Activated T-helper 2 cell treated with anti-CD3 and anti-CD28 coated beads, Interferon-gamma antibody, Interleukin-2, Interleukin-4, amounts not matched to agents 10 μg/mL and 5 μg/mL and 100 μg/mL, durations not matched to agents 14 hours and 24 hours and 36 hours (primary cell): ENCODE results near the gene FMNL2. TPM values are rescaled to one million over a fixed set of nuclear protein-coding genes. Genes with fewer than 3 reads are reported as not detected.

Experiments
- DNase-seq: peaks from one replicate; pipeline ENCODE4 v3.0.0; 2021; ENCODE audit warnings: low spot score
- H3K27ac Mint-ChIP-seq: one replicate; pipeline ENCODE4 v1.8.0; 2021; ENCODE audit warnings: mixed read lengths
- H3K27me3 Mint-ChIP-seq: one replicate; pipeline ENCODE4 v1.8.0; 2021; ENCODE audit warnings: low read depth, mixed read lengths
- H3K36me3 Mint-ChIP-seq: one replicate; pipeline ENCODE4 v1.8.0; 2021; ENCODE audit warnings: low read depth, mixed read lengths
- H3K4me1 Mint-ChIP-seq: one replicate; pipeline ENCODE4 v1.8.0; 2021; ENCODE audit warnings: low read depth, mixed read lengths
- H3K4me3 Mint-ChIP-seq: one replicate; pipeline ENCODE4 v1.8.0; 2021; ENCODE audit warnings: low read depth, mild to moderate bottlenecking, moderate library complexity, mixed read lengths
- H3K9me3 Mint-ChIP-seq: one replicate; pipeline ENCODE4 v1.8.0; 2021; ENCODE audit warnings: mixed read lengths
- intact Hi-C: fragments of 100-400 bp; cut with micrococcal nuclease; formaldehyde crosslinking; loops from one replicate; pipeline ENCODE4 v1.15.1; 2023
- total RNA-seq: library from RNA; stranded (reverse); gene quantifications from 2 replicates; pipeline ENCODE4 v1.2.3, GENCODE V29; 2022

The FMNL2 gene
- total RNA-seq, 1 donor from 2014 or later, result 14.0 TPM

DNA sequence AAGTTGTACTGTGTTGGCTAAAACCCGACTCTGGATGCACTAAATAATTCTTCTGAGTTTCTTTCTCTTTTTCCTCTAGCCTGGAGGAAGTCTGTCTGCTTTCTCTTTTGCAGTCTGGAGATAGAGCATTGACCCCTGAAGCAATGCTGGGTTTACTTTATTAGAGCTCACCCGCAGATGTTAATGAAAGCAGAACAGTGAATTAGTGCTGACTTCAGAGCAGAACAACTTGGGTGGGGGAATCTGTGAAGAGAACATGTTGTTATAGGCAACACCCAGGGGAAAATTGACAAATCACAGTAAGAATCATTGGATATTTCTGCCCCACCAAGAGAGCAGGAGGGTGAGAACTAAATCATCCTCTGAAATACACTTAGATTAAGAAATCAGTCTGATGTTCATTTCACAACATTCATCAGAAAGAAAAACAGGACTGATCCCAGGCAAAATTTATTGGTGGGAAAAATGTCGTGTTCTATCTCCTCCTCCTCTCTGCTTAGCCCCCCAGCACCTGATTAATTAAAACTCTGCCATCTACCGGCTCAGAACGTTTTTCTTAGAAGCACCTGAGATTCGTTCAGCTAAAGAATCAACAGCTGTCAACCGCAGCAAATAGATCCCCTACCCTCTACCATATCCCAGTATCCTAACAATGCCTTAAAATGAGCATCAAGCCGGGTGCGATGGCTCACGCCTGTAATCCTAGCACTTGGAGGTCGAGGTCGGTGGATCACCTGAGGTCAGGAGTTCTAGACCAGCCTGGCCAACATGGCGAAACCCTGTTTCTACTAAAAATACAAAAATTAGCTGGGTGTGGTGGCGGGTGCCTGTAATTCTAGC is 165.1 kb downstream of the FMNL2 start:
- Mint-ChIP-seq H3K36me3 (peaks cover 3% of the 10 kb centered on the region), H3K4me1 (peaks cover 16% of the 10 kb centered on the region), H3K27ac (no peak overlapping the region), H3K27me3 (peaks cover 3% of the 10 kb centered on the region), H3K9me3 (no peaks in the 10 kb centered on the region), H3K4me3 (no peak overlapping the region)
- intact Hi-C loops, result no loop called here
- no peak for DNase-seq

DNA sequence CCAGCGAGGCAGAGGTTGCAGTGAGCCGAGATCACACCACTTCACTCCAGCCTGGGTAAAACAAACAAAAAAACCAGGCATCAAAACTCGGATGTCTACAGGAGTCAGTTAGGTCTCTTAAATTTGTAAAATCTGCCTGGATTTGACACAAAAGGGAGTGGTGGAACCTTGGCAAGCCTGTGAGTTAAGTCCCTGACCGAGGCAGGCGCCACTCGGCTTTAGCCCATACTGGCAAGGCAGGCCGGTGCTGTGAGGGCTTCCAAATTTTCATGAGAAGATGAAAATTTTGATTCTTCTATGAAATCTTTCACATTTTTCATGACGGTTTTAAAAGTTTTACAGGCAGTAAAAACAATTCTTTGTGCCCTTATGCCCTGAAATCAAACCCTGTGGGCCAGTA is 165.8 kb downstream of the FMNL2 start:
- Mint-ChIP-seq H3K9me3 (no peaks in the 10 kb centered on the region), H3K4me3 (no peak overlapping the region), H3K27ac (no peak overlapping the region), H3K36me3 (peaks cover 3% of the 10 kb centered on the region), H3K4me1 (peaks cover 16% of the 10 kb centered on the region), H3K27me3 (peaks cover 3% of the 10 kb centered on the region)
- DNase-seq, result no peak
- intact Hi-C loops, result no loop called here

DNA sequence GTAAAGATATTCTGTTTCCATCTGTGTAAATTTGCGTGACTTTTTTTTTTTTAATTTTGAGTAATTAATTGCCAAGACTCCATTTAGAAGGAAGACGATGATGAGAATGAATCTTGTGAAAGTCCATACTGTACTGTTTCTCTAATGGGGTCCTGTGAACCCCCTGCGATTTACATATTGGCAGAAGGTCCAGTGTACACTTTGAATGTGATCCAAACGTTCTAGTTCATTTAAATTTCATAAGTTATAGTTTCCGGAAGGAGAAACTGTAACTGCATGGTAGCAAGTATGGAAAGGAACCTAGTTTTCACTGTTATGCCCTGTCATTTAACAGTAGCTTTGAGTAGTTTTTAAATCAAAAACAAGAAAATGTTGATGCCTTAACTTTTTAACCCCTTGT is 166.7 kb downstream of the FMNL2 start:
- intact Hi-C loops, result no loop called here
- no peak for DNase-seq
- H3K27me3 Mint-ChIP-seq, result peaks cover 3% of the 10 kb centered on the region
- no peak overlapping the region for H3K27ac Mint-ChIP-seq
- H3K4me1 Mint-ChIP-seq, result peaks cover 20% of the 10 kb centered on the region
- H3K4me3 Mint-ChIP-seq, result no peak overlapping the region
- no peaks in the 10 kb centered on the region for H3K9me3 Mint-ChIP-seq
- H3K36me3 Mint-ChIP-seq, result peaks cover 3% of the 10 kb centered on the region

DNA sequence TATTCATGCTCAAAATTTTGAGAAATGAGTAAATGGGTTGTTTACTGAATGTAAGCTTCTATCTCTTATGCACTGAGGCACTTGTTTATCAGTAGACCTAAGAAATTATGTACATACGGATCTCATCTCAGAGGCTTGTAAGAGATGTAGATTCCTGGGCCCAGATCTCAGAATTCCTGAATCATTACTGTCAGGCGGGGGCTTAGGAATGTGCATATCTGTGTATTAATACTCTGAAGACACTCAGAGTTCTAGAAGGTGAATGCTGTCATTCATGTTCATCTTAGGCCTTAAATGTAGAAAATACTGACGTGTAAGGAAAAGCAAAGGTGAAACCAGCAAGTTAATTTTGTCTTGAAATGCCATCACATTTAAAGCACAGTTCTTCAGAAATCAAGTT is 169.6 kb downstream of the FMNL2 start:
- H3K27ac Mint-ChIP-seq, result no peak overlapping the region
- DNase-seq, result no peak
- peaks cover 3% of the 10 kb centered on the region for H3K27me3 Mint-ChIP-seq
- peaks cover 3% of the 10 kb centered on the region for H3K36me3 Mint-ChIP-seq
- intact Hi-C loops, result loop anchor here (5.0 kb wide), 2 partner anchors 83 to 312 kb away; no protein-coding TSS in a partner anchor
- no peaks in the 10 kb centered on the region for H3K9me3 Mint-ChIP-seq
- H3K4me1 Mint-ChIP-seq, result peaks cover 27% of the 10 kb centered on the region
- no peak overlapping the region for H3K4me3 Mint-ChIP-seq

DNA sequence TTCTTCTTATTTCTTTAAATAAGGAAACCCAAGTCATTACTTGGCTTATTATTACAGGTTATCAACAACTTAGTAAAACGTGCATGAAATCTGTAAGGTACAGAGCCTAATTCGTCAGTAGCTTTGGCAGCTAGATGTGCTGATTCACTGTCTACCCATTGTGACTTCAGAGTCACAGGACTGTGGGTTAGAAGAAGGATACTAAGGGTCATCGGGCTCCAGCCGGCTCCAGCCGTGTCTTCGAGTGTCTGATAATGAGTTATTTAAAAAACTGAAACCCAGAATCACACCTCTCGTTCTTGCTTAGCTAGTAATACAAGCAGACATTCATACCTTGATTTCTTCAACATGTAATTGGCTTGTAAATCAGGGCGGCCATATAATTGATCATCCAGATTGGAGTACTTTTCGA is 170.5 kb downstream of the FMNL2 start:
- Mint-ChIP-seq H3K27ac (no peak overlapping the region), H3K9me3 (no peaks in the 10 kb centered on the region), H3K27me3 (no peaks in the 10 kb centered on the region), H3K36me3 (peaks cover 3% of the 10 kb centered on the region), H3K4me3 (no peak overlapping the region), H3K4me1 (peaks cover 27% of the 10 kb centered on the region)
- intact Hi-C loops, result loop anchor here (5.0 kb wide), 2 partner anchors 82 to 313 kb away; no protein-coding TSS in a partner anchor
- DNase-seq, result no peak

DNA sequence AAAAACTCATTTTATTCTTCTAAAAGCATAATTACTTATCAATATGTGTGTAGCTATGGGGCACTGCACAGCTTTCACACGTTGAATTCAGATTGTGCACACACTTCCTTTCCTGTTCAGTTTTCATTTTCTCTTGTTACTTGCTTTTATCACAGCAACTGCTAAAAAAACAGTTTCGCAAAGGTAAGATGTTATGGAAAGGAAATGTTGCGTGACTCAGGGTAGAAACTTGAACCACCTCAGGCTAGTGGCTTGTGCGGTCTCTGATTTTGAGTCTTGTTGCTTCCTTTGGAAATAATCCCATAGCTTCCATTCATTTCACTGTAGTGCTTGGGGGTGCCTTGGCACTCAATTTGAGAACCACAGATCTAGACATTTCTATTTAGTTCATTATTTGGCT is 171.9 kb downstream of the FMNL2 start:
- no peaks in the 10 kb centered on the region for H3K9me3 Mint-ChIP-seq
- no peaks in the 10 kb centered on the region for H3K27me3 Mint-ChIP-seq
- peak overlapping the region; percentile 29 for H3K27ac Mint-ChIP-seq
- no peak overlapping the region for H3K4me3 Mint-ChIP-seq
- H3K4me1 Mint-ChIP-seq, result peaks cover 29% of the 10 kb centered on the region
- intact Hi-C loops, result loop anchor here (2.0 to 5.0 kb wide), 5 partner anchors 66 to 315 kb away; no protein-coding TSS in a partner anchor
- peaks cover 3% of the 10 kb centered on the region for H3K36me3 Mint-ChIP-seq
- DNase-seq, result peak; percentile 9

DNA sequence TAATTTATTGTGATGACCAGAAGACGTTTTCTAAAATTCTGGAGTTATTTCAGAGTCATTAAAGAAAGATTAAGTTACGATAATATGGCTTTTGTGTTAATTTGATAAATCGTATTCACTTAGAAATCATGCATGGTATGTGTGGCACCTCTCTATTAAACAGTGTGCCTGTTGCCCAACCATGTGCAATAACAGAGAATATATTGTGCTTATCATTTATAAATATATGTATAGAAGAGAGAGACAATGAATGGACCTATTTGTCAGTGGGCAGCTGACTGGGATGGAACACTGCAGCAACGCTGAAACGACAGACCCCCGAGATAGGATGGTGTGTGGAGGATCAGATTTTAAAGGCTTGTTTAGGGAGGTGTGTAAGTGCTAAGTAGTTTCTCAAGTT is 172.9 kb downstream of the FMNL2 start:
- no peak for DNase-seq
- Mint-ChIP-seq H3K4me3 (no peak overlapping the region), H3K9me3 (no peaks in the 10 kb centered on the region), H3K4me1 (peaks cover 31% of the 10 kb centered on the region), H3K36me3 (peaks cover 3% of the 10 kb centered on the region), H3K27me3 (no peaks in the 10 kb centered on the region), H3K27ac (no peak overlapping the region)
- intact Hi-C loops, result loop anchor here (2.0 to 5.0 kb wide), 5 partner anchors 65 to 316 kb away; no protein-coding TSS in a partner anchor

DNA sequence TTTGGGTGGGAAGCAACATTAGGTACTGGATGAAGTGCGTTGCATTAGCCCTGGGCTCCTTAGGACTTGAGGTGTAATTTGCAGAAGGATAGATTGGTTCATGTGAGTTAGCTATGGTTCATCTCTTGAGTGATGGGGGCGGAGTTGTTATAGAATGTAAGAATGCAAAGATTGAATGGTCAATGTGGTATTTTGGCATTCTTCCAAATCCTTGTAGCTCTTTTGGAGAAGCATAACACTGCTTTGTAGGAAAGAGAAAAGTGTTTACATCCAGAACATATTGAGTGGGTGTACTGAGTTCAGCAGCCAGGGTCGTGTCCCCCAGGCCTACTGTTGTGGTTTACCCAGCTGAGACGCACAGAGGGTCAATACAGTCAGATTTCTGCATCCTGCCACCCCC is 173.5 kb downstream of the FMNL2 start:
- intact Hi-C loops, result loop anchor here (5.0 kb wide), 2 partner anchors 79 to 316 kb away; no protein-coding TSS in a partner anchor

DNA sequence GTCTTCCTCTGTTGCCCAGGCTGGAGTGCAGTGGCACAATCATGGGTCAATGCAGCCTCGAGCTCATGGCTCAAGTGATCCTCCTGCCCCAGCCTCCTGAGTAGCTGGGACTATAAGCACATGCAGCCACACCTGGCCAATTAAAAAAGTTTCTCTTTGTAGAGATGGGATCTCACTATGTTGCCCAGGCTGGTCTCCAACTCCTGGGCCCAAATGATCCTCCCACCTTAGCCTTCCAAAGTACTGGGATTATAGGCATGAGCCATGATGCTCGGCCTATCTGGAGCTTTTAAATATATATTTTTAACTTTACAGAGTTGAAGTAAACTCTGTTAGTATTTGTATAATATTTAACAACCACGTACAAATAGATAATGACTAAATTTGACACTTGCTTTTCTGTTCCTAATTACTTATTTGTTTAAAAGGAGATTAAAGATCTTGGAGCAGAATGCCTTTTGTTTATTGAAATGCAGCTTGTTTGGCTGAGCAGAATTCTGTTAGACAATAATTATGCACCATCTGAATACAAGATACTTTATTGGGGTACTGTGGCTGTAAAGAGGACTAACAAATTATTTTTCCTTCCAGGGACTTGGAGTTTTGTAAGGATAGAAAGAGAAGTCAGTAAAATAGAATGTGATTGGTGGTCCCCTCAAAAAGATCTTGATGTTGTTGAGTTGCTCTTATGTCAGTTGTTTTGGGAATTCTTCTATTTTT is 175.0 kb downstream of the FMNL2 start:
- Mint-ChIP-seq H3K36me3 (peaks cover 3% of the 10 kb centered on the region), H3K27me3 (no peaks in the 10 kb centered on the region)
- intact Hi-C loops, result loop anchor here (5.0 kb wide), 2 partner anchors 77 to 318 kb away; no protein-coding TSS in a partner anchor

More for the DNA sequence above, 173.5 kb downstream of the FMNL2 start:
- no peak overlapping the region for H3K4me3 Mint-ChIP-seq
- H3K4me1 Mint-ChIP-seq, result peaks cover 37% of the 10 kb centered on the region
- no peaks in the 10 kb centered on the region for H3K9me3 Mint-ChIP-seq
- no peaks in the 10 kb centered on the region for H3K27me3 Mint-ChIP-seq
- peaks cover 3% of the 10 kb centered on the region for H3K36me3 Mint-ChIP-seq
- no peak for DNase-seq
- H3K27ac Mint-ChIP-seq, result no peak overlapping the region

DNA sequence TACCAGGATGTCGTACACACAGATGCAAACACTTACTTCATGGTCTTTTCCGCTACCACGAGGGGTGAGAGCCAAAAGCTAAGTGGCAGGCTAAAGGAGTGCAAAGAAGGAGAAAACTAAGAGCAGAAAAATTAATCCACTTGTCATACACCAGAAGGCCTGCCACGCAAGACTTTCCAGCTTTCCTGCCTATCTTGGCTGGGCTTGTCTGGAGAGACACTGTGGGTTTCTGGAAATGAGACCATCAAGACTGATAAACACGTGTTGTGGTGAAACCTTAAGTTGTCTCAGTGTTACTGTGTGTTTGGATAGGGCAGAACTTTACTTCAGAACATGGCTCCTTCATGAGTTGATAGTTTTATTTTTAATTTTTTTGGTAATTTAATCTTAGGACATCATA is 175.6 kb downstream of the FMNL2 start:
- Mint-ChIP-seq H3K9me3 (no peaks in the 10 kb centered on the region), H3K27me3 (peaks cover 1% of the 10 kb centered on the region), H3K27ac (no peak overlapping the region), H3K4me3 (no peak overlapping the region), H3K36me3 (peaks cover 3% of the 10 kb centered on the region), H3K4me1 (peaks cover 38% of the 10 kb centered on the region)
- intact Hi-C loops, result no loop called here
- DNase-seq, result no peak

More for the DNA sequence above, 175.0 kb downstream of the FMNL2 start:
- no peak overlapping the region for H3K4me3 Mint-ChIP-seq
- H3K27ac Mint-ChIP-seq, result no peak overlapping the region
- peaks cover 40% of the 10 kb centered on the region for H3K4me1 Mint-ChIP-seq
- no peak for DNase-seq
- H3K9me3 Mint-ChIP-seq, result no peaks in the 10 kb centered on the region

DNA sequence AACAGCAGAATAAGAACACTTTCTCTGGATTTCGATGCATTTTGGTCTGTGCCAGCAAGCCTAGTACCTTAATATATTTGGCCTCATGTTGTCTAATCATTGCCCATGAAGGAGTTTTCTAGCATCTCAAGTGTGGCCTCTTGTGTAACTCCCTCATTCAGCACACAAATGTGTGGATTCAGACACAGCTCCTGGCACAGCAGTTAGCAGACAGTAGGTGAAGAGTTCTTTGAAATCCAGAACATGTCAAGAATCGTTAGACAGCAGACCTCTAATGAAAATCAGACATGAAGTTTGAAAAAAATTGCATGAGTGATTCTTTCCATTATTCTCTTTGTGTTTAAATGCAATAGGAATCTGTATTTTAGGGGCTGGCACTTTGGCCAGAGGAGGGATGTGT is 177.0 kb downstream of the FMNL2 start:
- Mint-ChIP-seq H3K9me3 (no peaks in the 10 kb centered on the region), H3K27me3 (peaks cover 8% of the 10 kb centered on the region), H3K36me3 (peaks cover 3% of the 10 kb centered on the region), H3K27ac (no peak overlapping the region), H3K4me3 (no peak overlapping the region), H3K4me1 (peaks cover 31% of the 10 kb centered on the region)
- intact Hi-C loops, result no loop called here
- DNase-seq, result no peak

DNA sequence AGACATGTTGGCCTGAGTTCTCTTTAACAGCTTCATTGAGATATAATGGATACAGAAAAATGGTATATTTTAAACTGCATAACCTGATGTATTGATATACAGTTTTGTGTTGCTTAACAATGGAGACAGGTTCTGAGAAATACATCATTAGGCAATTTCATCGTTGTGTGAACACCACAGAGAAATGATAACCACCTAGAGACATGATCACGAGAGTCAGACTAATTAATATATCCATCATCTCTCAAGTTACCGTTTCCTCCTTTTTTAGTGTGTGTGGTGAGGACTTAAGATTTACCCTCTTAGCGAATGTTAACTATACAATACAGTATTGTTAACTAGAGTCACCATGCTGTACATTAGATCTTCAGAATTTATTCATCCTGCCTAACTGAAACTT is 178.1 kb downstream of the FMNL2 start:
- peak overlapping the region; percentile 1 for H3K27ac Mint-ChIP-seq
- no peak for DNase-seq
- H3K4me3 Mint-ChIP-seq, result no peak overlapping the region
- H3K9me3 Mint-ChIP-seq, result no peaks in the 10 kb centered on the region
- peaks cover 24% of the 10 kb centered on the region for H3K4me1 Mint-ChIP-seq
- intact Hi-C loops, result no loop called here
- peaks cover 12% of the 10 kb centered on the region for H3K27me3 Mint-ChIP-seq
- H3K36me3 Mint-ChIP-seq, result peaks cover 3% of the 10 kb centered on the region

DNA sequence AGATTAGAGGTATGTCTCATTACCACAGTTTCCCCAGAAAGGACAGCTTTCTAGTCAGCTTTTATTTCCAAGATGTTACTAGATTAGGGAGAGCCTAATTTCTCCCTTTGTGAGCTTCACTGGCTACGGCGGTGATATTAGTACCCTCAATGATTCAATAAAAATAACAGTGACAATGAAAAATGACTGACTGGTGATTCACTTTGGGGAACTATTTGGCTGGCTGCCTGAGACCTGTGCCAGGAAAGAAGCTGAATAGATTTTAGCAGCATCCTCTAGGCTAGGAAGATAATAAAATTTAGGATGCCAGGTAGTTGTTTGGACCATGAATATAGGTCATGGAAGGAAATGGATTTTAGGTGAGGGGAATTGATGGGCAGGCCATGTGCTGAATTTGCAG is 178.7 kb downstream of the FMNL2 start:
- intact Hi-C loops, result no loop called here
- no peak for DNase-seq
- Mint-ChIP-seq H3K4me1 (peaks cover 19% of the 10 kb centered on the region), H3K27ac (no peak overlapping the region), H3K9me3 (no peaks in the 10 kb centered on the region), H3K36me3 (peaks cover 3% of the 10 kb centered on the region), H3K4me3 (no peak overlapping the region), H3K27me3 (peaks cover 12% of the 10 kb centered on the region)
